Activated CD4-positive, CD25-positive, alpha-beta regulatory T cell treated with anti-CD3 and anti-CD28 coated beads, Interleukin-2, amount 50 U/mL, for 72 hours (primary cell): ENCODE results near the gene USP11.
"Not testable (repeated sequence)": the region's sequence is repeated elsewhere in the genome, so short reads cannot be mapped to it uniquely, and the experiment has no call there.

Experiments used
- DNase-seq: peaks from one replicate; pipeline ENCODE4 v3.0.0; 2021

USP11 gene

GRCh38 chrX:47248576-47248975, 15.8 kb downstream of the USP11 start:
- no peak for DNase-seq

DNA sequence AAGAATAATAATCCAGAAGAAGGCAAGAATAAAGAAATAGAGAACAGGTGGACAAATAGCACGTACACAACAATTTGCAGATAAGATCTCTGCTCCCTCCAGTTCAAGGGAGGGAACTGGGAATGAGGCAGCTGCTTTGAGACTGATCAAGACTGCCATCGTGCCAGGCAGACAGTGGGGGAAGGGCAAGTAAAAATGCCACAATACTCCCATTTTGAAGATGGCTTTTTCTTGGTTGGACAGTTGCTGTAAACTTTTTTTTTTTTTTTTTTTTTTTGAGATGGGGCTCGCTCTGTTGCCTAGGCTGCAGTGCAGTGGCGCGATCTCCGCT, 17.2 kb downstream of the USP11 start:
- DNase-seq, result no peak

- not testable (repeated sequence) for DNase-seq
Measured at GRCh38 chrX:47257620-47258019, 24.8 kb downstream of the USP11 start.

- no peak for DNase-seq
Measured at GRCh38 chrX:47264483-47265173, 31.8 kb downstream of the USP11 start.

DNA sequence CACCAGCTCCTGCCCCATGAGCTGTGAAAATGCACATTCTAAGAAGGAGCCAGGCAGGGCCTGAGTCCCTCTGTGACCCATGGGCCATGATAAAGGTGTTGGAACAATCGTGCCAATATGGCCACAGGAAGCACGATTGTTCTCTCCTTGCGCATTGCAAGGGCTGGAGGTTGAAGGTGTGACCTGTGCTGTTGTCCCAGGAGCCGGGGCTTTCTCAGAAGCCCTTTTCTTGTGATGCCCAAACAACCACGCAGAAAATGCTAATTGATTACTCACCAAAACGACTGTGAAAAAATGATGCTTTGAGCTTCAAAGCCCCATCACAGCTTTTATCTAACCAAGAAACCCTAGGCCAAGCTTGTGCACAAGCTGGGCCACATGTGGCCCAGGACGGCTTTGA, 33.8 kb downstream of the USP11 start:
- no peak for DNase-seq

DNA sequence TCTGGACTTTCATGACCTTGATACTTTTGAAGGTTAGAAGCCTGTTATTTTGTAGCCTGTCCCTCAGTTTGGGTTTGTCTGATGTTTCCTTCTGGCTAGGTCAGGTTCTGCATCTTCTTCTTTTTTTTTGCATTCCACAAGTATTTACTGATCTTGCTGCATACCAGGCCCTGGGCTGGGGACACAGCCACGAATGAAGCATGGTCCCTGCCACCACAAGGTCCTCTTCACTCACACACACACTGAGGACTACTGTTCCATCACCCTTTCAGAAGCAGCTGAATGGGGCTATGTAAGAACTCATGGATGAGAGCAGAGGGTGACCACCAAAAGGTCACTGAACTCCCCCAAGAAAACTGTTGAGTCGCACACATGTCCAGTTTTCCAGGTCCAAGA, 39.2 kb downstream of the USP11 start:
- no peak for DNase-seq

DNA sequence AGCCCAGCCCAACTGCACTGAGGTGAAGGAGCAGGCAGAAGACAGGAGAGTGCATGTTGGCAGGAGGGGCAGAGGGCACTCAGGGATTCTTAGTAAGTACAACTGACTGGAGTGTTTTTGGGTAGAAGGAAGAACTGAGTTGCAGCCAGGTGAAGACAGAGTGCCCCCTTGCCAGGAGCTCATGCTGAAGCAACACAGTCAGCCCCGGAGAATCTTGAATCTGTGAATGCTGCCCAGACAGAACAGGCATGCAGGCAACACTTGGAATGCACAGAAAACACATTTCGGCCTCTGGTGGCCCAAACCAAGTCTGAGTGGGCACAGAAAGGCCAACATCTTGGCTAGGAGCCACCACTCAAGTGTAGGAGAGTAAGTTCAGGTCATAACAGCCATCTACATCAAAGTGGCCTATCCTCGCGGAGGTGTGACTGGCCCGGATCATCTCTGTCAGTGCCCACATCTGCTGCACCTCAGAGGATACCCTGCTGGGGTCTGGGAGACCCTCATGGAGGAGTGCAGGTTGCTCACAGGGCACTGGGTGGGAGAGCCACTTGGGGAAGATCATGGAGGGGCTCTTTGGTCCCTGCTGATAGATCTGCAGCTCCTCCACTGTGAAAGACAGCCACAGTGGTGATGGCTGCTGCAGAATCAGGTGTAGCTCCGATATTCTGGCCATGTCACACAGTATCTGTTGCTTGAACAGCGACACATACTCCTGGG, 40.4 kb downstream of the USP11 start:
- no peak for DNase-seq

DNA sequence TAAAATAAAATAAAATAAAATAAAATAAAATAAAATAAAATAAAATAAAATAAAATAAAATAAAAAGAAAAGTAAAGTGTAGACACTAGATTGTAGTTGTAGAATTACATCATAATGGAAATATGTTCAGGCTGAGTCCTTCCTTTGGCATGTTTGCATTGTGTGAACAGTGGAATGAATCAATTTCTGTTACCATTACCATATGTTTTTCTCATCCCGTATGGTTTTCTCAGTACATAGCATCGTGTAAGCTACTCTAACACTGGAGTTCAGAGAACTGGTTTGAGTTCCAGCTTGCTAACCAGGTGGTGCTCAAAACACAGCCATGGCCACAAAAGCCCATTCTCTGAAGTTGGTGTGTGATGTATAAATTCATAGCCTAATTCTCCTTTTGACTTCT, 45.9 kb downstream of the USP11 start:
- no peak for DNase-seq

GRCh38 chrX:47283015-47283771, 50.4 kb downstream of the USP11 start:
- DNase-seq, result no peak

DNA sequence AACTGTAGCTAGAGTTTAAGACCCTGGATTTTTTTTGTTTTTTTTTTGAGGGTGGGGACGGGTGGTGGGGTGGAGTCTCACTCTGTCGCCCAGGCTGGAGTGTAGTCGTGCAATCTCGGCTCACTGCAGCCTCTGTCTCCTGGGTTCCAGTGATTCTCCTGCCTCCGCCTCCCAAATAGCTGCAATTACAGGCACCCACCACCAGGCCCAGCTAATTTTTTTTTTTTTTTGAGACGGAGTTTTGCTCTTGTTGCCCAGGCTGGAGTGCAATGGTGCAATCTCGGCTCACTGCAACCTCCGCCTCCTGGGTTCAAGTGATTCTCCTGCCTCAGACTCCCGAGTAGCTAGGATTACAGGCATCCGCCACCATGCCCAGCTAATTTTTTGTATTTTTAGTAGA, 51.8 kb downstream of the USP11 start:
- not testable (repeated sequence) for DNase-seq

- no peak for DNase-seq
Measured at GRCh38 chrX:47285836-47286320, 53.1 kb downstream of the USP11 start.

- no peak for DNase-seq
Measured at GRCh38 chrX:47293106-47293505, 60.3 kb downstream of the USP11 start.

GRCh38 chrX:47296766-47297365, 64.1 kb downstream of the USP11 start:
- DNase-seq, result no peak

DNA sequence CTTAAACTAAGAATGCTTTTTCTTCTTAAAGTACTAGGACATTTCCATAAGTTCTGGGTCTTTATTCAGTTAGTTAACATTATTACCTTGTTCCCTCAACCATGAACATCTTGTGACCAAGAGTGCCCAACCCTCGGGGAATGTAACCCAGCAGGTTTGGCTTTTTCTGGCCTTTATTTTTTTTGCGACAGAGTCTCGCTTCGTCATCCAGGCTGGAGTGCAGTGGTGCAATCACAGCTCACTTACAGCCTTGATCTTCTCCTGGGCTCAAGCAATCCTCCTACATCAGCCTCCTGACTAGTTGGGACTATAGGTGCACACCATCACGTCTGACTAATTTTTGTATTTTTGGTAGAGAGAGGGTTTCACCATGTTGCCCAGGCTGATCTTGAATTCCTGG, 65.1 kb downstream of the USP11 start:
- no peak for DNase-seq
